CD4-positive, alpha-beta T cell (primary cell): Measurements from ENCODE around the gene TRABD2B. TPM values are rescaled to one million over a fixed set of nuclear protein-coding genes. Genes with fewer than 3 reads are reported as not detected.

Source experiments
- ATAC-seq: fragments of 200-7000 bp; cut with Tn5 transposase; one replicate; pipeline ENCODE4 v1.10.0; 2022; ENCODE audit warnings: mild to moderate bottlenecking; ENCODE audit not compliant: poor library complexity
- CTCF ChIA-PET: fragments of 350-600 bp; sonication (Branson Sonifier 250); formaldehyde crosslinking; loops from one replicate; lab custom pipeline; 2021; ENCODE audit warnings: antibody characterized with exemption, inconsistent platforms; lab: Charles Lee
- POLR2A ChIA-PET: fragments of 350-600 bp; sonication (Branson Sonifier 250); formaldehyde crosslinking; loops from one replicate; lab custom pipeline; 2021; ENCODE audit warnings: antibody characterized with exemption, inconsistent platforms; lab: Charles Lee
- DNase-seq, 14 experiments: peaks; one replicate each; pipeline ENCODE4 v3.0.0-alpha.2; 2013 to 2020; ENCODE audit warnings: mixed read lengths in 2 of 14
- H3K27ac ChIP-seq, 2 donors: one replicate each; pipeline versions ENCODE4 v1.5.1 to v1.7.0; 2013; ENCODE audit warnings: low read length in 2 of 2, low read depth in 1 of 2, mild to moderate bottlenecking in 1 of 2
- H3K27me3 ChIP-seq, 2 experiments: 1 replicate in 1 of 2; 2 replicates in 1 of 2; pipeline versions ENCODE4 v1.6.1 to v1.7.0; 2013; ENCODE audit warnings: low read length in 2 of 2, control low read depth in 1 of 2, mild to moderate bottlenecking in 1 of 2, moderate library complexity in 1 of 2; ENCODE audit not compliant: insufficient read depth in 2 of 2, control insufficient read depth in 1 of 2
- H3K36me3 ChIP-seq: one replicate; pipeline ENCODE4 v1.6.1; 2013; ENCODE audit warnings: low read length, control low read depth; ENCODE audit not compliant: insufficient read depth
- H3K4me1 ChIP-seq: one replicate; pipeline ENCODE4 v1.6.1; 2013; ENCODE audit warnings: low read length, control low read depth; ENCODE audit not compliant: insufficient read depth
- H3K4me3 ChIP-seq: one replicate; pipeline ENCODE4 v1.5.1; 2013; ENCODE audit warnings: mild to moderate bottlenecking, low read length, moderate library complexity
- H3K9me3 ChIP-seq, 2 experiments: 1 replicate in 1 of 2; 2 replicates in 1 of 2; pipeline versions ENCODE4 v1.6.1 to v1.7.0; 2013; ENCODE audit warnings: low read length in 2 of 2, mild to moderate bottlenecking in 2 of 2, control low read depth in 1 of 2, moderate library complexity in 1 of 2; ENCODE audit not compliant: control insufficient read depth in 1 of 2, insufficient read depth in 1 of 2
- H3K27ac Mint-ChIP-seq: one replicate; pipeline ENCODE4 v1.8.0; 2020; ENCODE audit warnings: mixed read lengths
- H3K27me3 Mint-ChIP-seq: one replicate; pipeline ENCODE4 v1.8.0; 2021; ENCODE audit warnings: mixed read lengths
- H3K36me3 Mint-ChIP-seq: one replicate; pipeline ENCODE4 v1.8.0; 2021; ENCODE audit warnings: low read depth, mixed read lengths
- H3K4me1 Mint-ChIP-seq: one replicate; pipeline ENCODE4 v1.8.0; 2021; ENCODE audit warnings: low read depth, mixed read lengths
- H3K4me3 Mint-ChIP-seq: one replicate; pipeline ENCODE4 v1.8.0; 2020; ENCODE audit warnings: mild to moderate bottlenecking, mixed read lengths
- H3K9me3 Mint-ChIP-seq: one replicate; pipeline ENCODE4 v1.8.0; 2020; ENCODE audit warnings: mixed read lengths
- CTCF ChIP-seq: fragments of 200-600 bp; IDR thresholded peaks from one replicate; pipeline ENCODE4 v1.8.0; 2022; ENCODE audit warnings: antibody characterized with exemption, mild to moderate bottlenecking
- intact Hi-C, 2 experiments: fragments of 100-400 bp; cut with DNase I in 1 of 2; cut with micrococcal nuclease in 1 of 2; formaldehyde crosslinking; loops; one replicate each; pipeline versions ENCODE4 v1.15.1 to v1.9.0; 2023 to 2025; cut with DNase I, micrococcal nuclease
- total RNA-seq, 174 experiments: library from RNA in 2 of 174; stranded (reverse) in 2 of 174; gene quantifications; one replicate each; pipeline ENCODE4 v1.2.3 and lab custom pipeline; 2021 to 2026

TRABD2B gene
- total RNA-seq, 2 experiments from 2014 or later, result not detected

- no peaks in the 10 kb centered on the region for H3K4me1 ChIP-seq
- no peak overlapping the region for H3K27ac ChIP-seq
- no peaks in the 10 kb centered on the region for H3K36me3 Mint-ChIP-seq
- H3K9me3 ChIP-seq, result no peaks in the 10 kb centered on the region
- no peak overlapping the region for H3K27ac Mint-ChIP-seq
- no peak for DNase-seq
- POLR2A ChIA-PET, result no interaction called here
- H3K4me3 Mint-ChIP-seq, result no peak overlapping the region
- H3K36me3 ChIP-seq, result no peaks in the 10 kb centered on the region
- no peak for TF ChIP-seq CTCF
- no peak overlapping the region for H3K4me3 ChIP-seq
- ATAC-seq, result no peak
- no peaks in the 10 kb centered on the region for H3K9me3 Mint-ChIP-seq
- no peaks in the 10 kb centered on the region for H3K4me1 Mint-ChIP-seq
- H3K27me3 Mint-ChIP-seq, result peaks cover 14% of the 10 kb centered on the region
- H3K27me3 ChIP-seq, result peaks cover 0 to 8% of the 10 kb centered on the region in 2 experiments
- intact Hi-C loops, result no loop called here
- CTCF ChIA-PET, result no interaction called here
Measured at GRCh38 chr1:47842228-47842919, 154.8 kb downstream of the TRABD2B start.

- ChIA-PET CTCF (no interaction called here), POLR2A (no interaction called here)
- ATAC-seq, result no peak
- Mint-ChIP-seq H3K36me3 (no peaks in the 10 kb centered on the region), H3K4me1 (no peaks in the 10 kb centered on the region), H3K4me3 (no peak overlapping the region), H3K9me3 (no peaks in the 10 kb centered on the region), H3K27ac (no peak overlapping the region), H3K27me3 (peaks cover 14% of the 10 kb centered on the region)
- Histone ChIP-seq H3K36me3 (no peaks in the 10 kb centered on the region), H3K4me3 (no peak overlapping the region), H3K27ac (no peak overlapping the region), H3K27me3 (peaks cover 0 to 8% of the 10 kb centered on the region in 2 experiments), H3K4me1 (no peaks in the 10 kb centered on the region), H3K9me3 (no peaks in the 10 kb centered on the region)
- intact Hi-C loops, result no loop called here
- DNase-seq, result no peak
- no peak for TF ChIP-seq CTCF
Measured at GRCh38 chr1:47841356-47841755, 155.8 kb downstream of the TRABD2B start.

GRCh38 chr1:47840393-47841190 lies 156.6 kb downstream of the TRABD2B start:
- no peak for TF ChIP-seq CTCF
- H3K27me3 Mint-ChIP-seq, result peaks cover 14% of the 10 kb centered on the region
- H3K36me3 Mint-ChIP-seq, result no peaks in the 10 kb centered on the region
- H3K9me3 Mint-ChIP-seq, result peaks cover 1% of the 10 kb centered on the region
- H3K4me1 ChIP-seq, result no peaks in the 10 kb centered on the region
- H3K27ac ChIP-seq, result no peak overlapping the region
- H3K27me3 ChIP-seq, result peaks cover 0 to 8% of the 10 kb centered on the region in 2 experiments
- ATAC-seq (no peak), DNase-seq (no peak)
- intact Hi-C loops, result no loop called here
- H3K9me3 ChIP-seq, result no peaks in the 10 kb centered on the region
- no peaks in the 10 kb centered on the region for H3K4me1 Mint-ChIP-seq
- ChIA-PET CTCF (no interaction called here), POLR2A (no interaction called here)
- no peaks in the 10 kb centered on the region for H3K36me3 ChIP-seq
- H3K4me3 Mint-ChIP-seq, result no peak overlapping the region
- no peak overlapping the region for H3K27ac Mint-ChIP-seq
- no peak overlapping the region for H3K4me3 ChIP-seq
